ENCODE results near the gene TECPR2.

DNA sequence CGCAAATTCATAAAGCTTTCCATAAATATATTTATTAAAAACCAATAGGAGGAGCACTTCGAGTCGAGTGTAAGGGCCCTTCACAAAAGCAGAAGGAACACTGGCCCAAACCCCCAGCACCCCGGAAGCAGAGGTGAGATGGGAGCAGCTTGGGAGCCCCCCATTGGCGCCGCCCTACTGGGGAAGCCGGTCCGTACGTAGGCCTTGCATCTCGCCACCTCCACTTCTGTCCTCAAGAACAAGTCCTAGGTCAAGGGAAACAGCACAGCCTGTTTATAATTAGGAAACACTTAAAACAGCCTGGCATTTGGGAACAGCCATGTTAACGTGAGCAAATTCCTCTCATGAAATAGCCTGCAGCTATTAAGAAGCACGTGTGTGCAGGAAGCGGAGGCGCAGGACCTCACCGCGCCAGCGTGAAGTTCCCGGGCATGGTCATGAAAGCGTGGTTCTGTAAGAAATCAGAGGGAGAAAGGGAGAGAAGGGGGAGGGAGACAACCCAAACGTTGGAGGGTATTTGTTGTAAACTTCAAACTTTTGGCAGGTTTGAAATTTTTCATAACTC, 139.1 kb downstream of the TECPR2 start:
- TF ChIP-seq, protein P1, sequence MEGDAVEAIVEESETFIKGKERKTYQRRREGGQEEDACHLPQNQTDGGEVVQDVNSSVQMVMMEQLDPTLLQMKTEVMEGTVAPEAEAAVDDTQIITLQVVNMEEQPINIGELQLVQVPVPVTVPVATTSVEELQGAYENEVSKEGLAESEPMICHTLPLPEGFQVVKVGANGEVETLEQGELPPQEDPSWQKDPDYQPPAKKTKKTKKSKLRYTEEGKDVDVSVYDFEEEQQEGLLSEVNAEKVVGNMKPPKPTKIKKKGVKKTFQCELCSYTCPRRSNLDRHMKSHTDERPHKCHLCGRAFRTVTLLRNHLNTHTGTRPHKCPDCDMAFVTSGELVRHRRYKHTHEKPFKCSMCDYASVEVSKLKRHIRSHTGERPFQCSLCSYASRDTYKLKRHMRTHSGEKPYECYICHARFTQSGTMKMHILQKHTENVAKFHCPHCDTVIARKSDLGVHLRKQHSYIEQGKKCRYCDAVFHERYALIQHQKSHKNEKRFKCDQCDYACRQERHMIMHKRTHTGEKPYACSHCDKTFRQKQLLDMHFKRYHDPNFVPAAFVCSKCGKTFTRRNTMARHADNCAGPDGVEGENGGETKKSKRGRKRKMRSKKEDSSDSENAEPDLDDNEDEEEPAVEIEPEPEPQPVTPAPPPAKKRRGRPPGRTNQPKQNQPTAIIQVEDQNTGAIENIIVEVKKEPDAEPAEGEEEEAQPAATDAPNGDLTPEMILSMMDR (IDR thresholded peaks at IDR 0.05) = no peak
- no peak for TF ChIP-seq POLR2A (IDR thresholded peaks at IDR 0.05)

Data from adrenal gland (tissue), 5 donors.